Activated naive CD4-positive, alpha-beta T cell treated with anti-CD3 and anti-CD28 coated beads, Interleukin-2, amount 50 U/mL, for 24 hours (primary cell): ENCODE results near the gene CARD11.

Source experiments
- H3K27ac Mint-ChIP-seq: one replicate; pipeline ENCODE4 v1.8.0; 2021; ENCODE audit warnings: mild to moderate bottlenecking, mixed read lengths
- H3K27me3 Mint-ChIP-seq: one replicate; pipeline ENCODE4 v1.8.0; 2021; ENCODE audit warnings: mixed read lengths
- H3K36me3 Mint-ChIP-seq: one replicate; pipeline ENCODE4 v1.8.0; 2021; ENCODE audit warnings: mixed read lengths
- H3K4me1 Mint-ChIP-seq: one replicate; pipeline ENCODE4 v1.8.0; 2021; ENCODE audit warnings: mixed read lengths
- H3K4me3 Mint-ChIP-seq: one replicate; pipeline ENCODE4 v1.8.0; 2021; ENCODE audit warnings: mild to moderate bottlenecking, mixed read lengths
- H3K9me3 Mint-ChIP-seq: one replicate; pipeline ENCODE4 v1.8.0; 2021; ENCODE audit warnings: mixed read lengths

Gene CARD11

GRCh38 chr7:2986561-2986960 lies 57.1 kb downstream of the CARD11 start:
- Mint-ChIP-seq H3K27ac (peak overlapping the region; percentile 84), H3K4me3 (no peak overlapping the region), H3K36me3 (peaks cover 22% of the 10 kb centered on the region)

GRCh38 chr7:2985866-2986265 lies 57.8 kb downstream of the CARD11 start:
- H3K9me3 Mint-ChIP-seq, result no peaks in the 10 kb centered on the region
- H3K4me3 Mint-ChIP-seq, result no peak overlapping the region
- H3K27ac Mint-ChIP-seq, result peak overlapping the region; percentile 47
- H3K36me3 Mint-ChIP-seq, result peaks cover 19% of the 10 kb centered on the region
- H3K27me3 Mint-ChIP-seq, result no peaks in the 10 kb centered on the region
- H3K4me1 Mint-ChIP-seq, result peaks cover 80% of the 10 kb centered on the region

More at GRCh38 chr7:2986561-2986960, 57.1 kb downstream of the CARD11 start:
- Mint-ChIP-seq H3K4me1 (peaks cover 78% of the 10 kb centered on the region), H3K27me3 (no peaks in the 10 kb centered on the region), H3K9me3 (no peaks in the 10 kb centered on the region)

GRCh38 chr7:2984091-2984490 lies 59.6 kb downstream of the CARD11 start:
- peaks cover 12% of the 10 kb centered on the region for H3K36me3 Mint-ChIP-seq
- peaks cover 86% of the 10 kb centered on the region for H3K4me1 Mint-ChIP-seq
- H3K4me3 Mint-ChIP-seq, result peak overlapping the region; percentile 30

GRCh38 chr7:2983586-2983985 lies 60.1 kb downstream of the CARD11 start:
- Mint-ChIP-seq H3K4me1 (peaks cover 90% of the 10 kb centered on the region), H3K27me3 (no peaks in the 10 kb centered on the region), H3K9me3 (no peaks in the 10 kb centered on the region), H3K4me3 (no peak overlapping the region), H3K36me3 (peaks cover 11% of the 10 kb centered on the region), H3K27ac (peak overlapping the region; percentile 87)

More at GRCh38 chr7:2984091-2984490, 59.6 kb downstream of the CARD11 start:
- H3K27ac Mint-ChIP-seq, result peak overlapping the region; percentile 87
- H3K9me3 Mint-ChIP-seq, result no peaks in the 10 kb centered on the region
- H3K27me3 Mint-ChIP-seq, result no peaks in the 10 kb centered on the region

- no peaks in the 10 kb centered on the region for H3K27me3 Mint-ChIP-seq
- peak overlapping the region; percentile 53 for H3K4me3 Mint-ChIP-seq
- peaks cover 89% of the 10 kb centered on the region for H3K4me1 Mint-ChIP-seq
- no peaks in the 10 kb centered on the region for H3K9me3 Mint-ChIP-seq
- peaks cover 6% of the 10 kb centered on the region for H3K36me3 Mint-ChIP-seq
- H3K27ac Mint-ChIP-seq, result peak overlapping the region; percentile 88
These were observed 60.8 kb downstream of the CARD11 start for GRCh38 chr7:2982831-2983230.

- H3K4me3 Mint-ChIP-seq, result peak overlapping the region; percentile 53
- H3K27ac Mint-ChIP-seq, result peak overlapping the region; percentile 88
- H3K4me1 Mint-ChIP-seq, result peaks cover 91% of the 10 kb centered on the region
- no peaks in the 10 kb centered on the region for H3K9me3 Mint-ChIP-seq
- peaks cover 6% of the 10 kb centered on the region for H3K36me3 Mint-ChIP-seq
- no peaks in the 10 kb centered on the region for H3K27me3 Mint-ChIP-seq
These were observed 61.3 kb downstream of the CARD11 start for GRCh38 chr7:2982401-2982800.

GRCh38 chr7:2981103-2981480 lies 62.6 kb downstream of the CARD11 start:
- Mint-ChIP-seq H3K36me3 (peaks cover 5% of the 10 kb centered on the region), H3K27ac (peak overlapping the region; percentile 86), H3K9me3 (no peaks in the 10 kb centered on the region), H3K4me3 (peak overlapping the region; percentile 74), H3K27me3 (no peaks in the 10 kb centered on the region), H3K4me1 (peaks cover 85% of the 10 kb centered on the region)

- H3K4me1 Mint-ChIP-seq, result peaks cover 84% of the 10 kb centered on the region
- H3K9me3 Mint-ChIP-seq, result no peaks in the 10 kb centered on the region
- H3K4me3 Mint-ChIP-seq, result peak overlapping the region; percentile 74
- H3K27me3 Mint-ChIP-seq, result no peaks in the 10 kb centered on the region
- H3K36me3 Mint-ChIP-seq, result peaks cover 5% of the 10 kb centered on the region
- H3K27ac Mint-ChIP-seq, result peak overlapping the region; percentile 90
These were observed 63.1 kb downstream of the CARD11 start for GRCh38 chr7:2980401-2981102.

- Mint-ChIP-seq H3K4me3 (peak overlapping the region; percentile 74), H3K27ac (peak overlapping the region; percentile 90), H3K27me3 (no peaks in the 10 kb centered on the region), H3K9me3 (no peaks in the 10 kb centered on the region), H3K4me1 (peaks cover 81% of the 10 kb centered on the region), H3K36me3 (peaks cover 5% of the 10 kb centered on the region)
These were observed 63.7 kb downstream of the CARD11 start for GRCh38 chr7:2979951-2980350.

- peak overlapping the region; percentile 85 for H3K4me3 Mint-ChIP-seq
- H3K27ac Mint-ChIP-seq, result peak overlapping the region; percentile 99
- H3K36me3 Mint-ChIP-seq, result peaks cover 8% of the 10 kb centered on the region
- peaks cover 78% of the 10 kb centered on the region for H3K4me1 Mint-ChIP-seq
- no peaks in the 10 kb centered on the region for H3K27me3 Mint-ChIP-seq
- no peaks in the 10 kb centered on the region for H3K9me3 Mint-ChIP-seq
These were observed 64.5 kb downstream of the CARD11 start for GRCh38 chr7:2979201-2979631.

GRCh38 chr7:2978408-2978807 lies 65.3 kb downstream of the CARD11 start:
- H3K36me3 Mint-ChIP-seq, result peaks cover 8% of the 10 kb centered on the region

GRCh38 chr7:2975821-2976371 lies 67.8 kb downstream of the CARD11 start:
- peak overlapping the region; percentile 10 for H3K27ac Mint-ChIP-seq
- H3K27me3 Mint-ChIP-seq, result no peaks in the 10 kb centered on the region
- H3K9me3 Mint-ChIP-seq, result no peaks in the 10 kb centered on the region
- H3K4me3 Mint-ChIP-seq, result no peak overlapping the region
- peaks cover 7% of the 10 kb centered on the region for H3K36me3 Mint-ChIP-seq
- peaks cover 67% of the 10 kb centered on the region for H3K4me1 Mint-ChIP-seq

More at GRCh38 chr7:2978408-2978807, 65.3 kb downstream of the CARD11 start:
- Mint-ChIP-seq H3K27ac (peak overlapping the region; percentile 99), H3K4me3 (peak overlapping the region; percentile 85), H3K4me1 (peaks cover 75% of the 10 kb centered on the region), H3K9me3 (no peaks in the 10 kb centered on the region), H3K27me3 (no peaks in the 10 kb centered on the region)

- Mint-ChIP-seq H3K4me3 (no peak overlapping the region), H3K9me3 (no peaks in the 10 kb centered on the region), H3K4me1 (peaks cover 52% of the 10 kb centered on the region), H3K27ac (peak overlapping the region; percentile 51), H3K36me3 (peaks cover 7% of the 10 kb centered on the region), H3K27me3 (no peaks in the 10 kb centered on the region)
These were observed 69.4 kb downstream of the CARD11 start for GRCh38 chr7:2974093-2974819.

GRCh38 chr7:2972835-2973161 lies 70.9 kb downstream of the CARD11 start:
- H3K27me3 Mint-ChIP-seq, result no peaks in the 10 kb centered on the region
- H3K4me1 Mint-ChIP-seq, result peaks cover 40% of the 10 kb centered on the region
- H3K27ac Mint-ChIP-seq, result no peak overlapping the region
- no peaks in the 10 kb centered on the region for H3K9me3 Mint-ChIP-seq
- H3K36me3 Mint-ChIP-seq, result peaks cover 7% of the 10 kb centered on the region
- H3K4me3 Mint-ChIP-seq, result no peak overlapping the region

GRCh38 chr7:2971914-2972834 lies 71.5 kb downstream of the CARD11 start:
- no peak overlapping the region for H3K4me3 Mint-ChIP-seq
- H3K36me3 Mint-ChIP-seq, result peaks cover 9% of the 10 kb centered on the region
- H3K4me1 Mint-ChIP-seq, result peaks cover 34% of the 10 kb centered on the region
- no peaks in the 10 kb centered on the region for H3K9me3 Mint-ChIP-seq
- peak overlapping the region; percentile 49 for H3K27ac Mint-ChIP-seq
- no peaks in the 10 kb centered on the region for H3K27me3 Mint-ChIP-seq
